C1 segment of cervical spinal cord (tissue), 14 donors: ENCODE data around the gene SOX11.

Experiments
- DNase-seq, 14 donors: peaks; one replicate each; lab custom pipeline; 2025; lab: John Stamatoyannopoulos, UW

SOX11 gene

GRCh38 chr2:5722236-5722635 lies 30.1 kb downstream of the SOX11 start:
- DNase-seq: no peak

GRCh38 chr2:5723791-5724735 lies 31.9 kb downstream of the SOX11 start:
- no peak for DNase-seq

GRCh38 chr2:5725072-5725471 lies 32.9 kb downstream of the SOX11 start:
- DNase-seq: no peak

- DNase-seq: peak in 7 of 14 donors; percentile 4 to 59 (median 39)
These were observed 33.7 kb downstream of the SOX11 start for GRCh38 chr2:5725794-5726463.

GRCh38 chr2:5727235-5727634 lies 35.1 kb downstream of the SOX11 start:
- no peak for DNase-seq

DNA sequence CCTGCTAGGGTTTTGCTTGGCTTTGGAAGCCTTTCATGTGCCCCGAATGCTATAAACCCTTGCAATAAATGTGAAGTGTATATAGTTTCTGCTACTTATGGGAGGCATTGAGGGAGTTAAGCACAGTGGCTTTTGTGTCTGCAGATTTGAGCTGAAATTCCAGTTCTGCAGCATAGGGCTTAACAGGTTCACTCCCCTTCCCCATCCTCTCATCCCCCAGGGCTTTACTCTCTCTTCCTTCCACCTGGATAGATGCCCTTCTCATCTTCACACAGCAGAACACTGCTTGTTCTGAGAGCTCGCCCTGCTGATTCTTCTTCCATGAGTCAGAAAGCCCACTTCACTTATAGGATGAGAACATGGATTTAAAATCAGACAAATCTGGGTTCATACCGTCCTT lies 37.2 kb downstream of the SOX11 start:
- DNase-seq: no peak

GRCh38 chr2:5730386-5730785 lies 38.2 kb downstream of the SOX11 start:
- no peak for DNase-seq

DNA sequence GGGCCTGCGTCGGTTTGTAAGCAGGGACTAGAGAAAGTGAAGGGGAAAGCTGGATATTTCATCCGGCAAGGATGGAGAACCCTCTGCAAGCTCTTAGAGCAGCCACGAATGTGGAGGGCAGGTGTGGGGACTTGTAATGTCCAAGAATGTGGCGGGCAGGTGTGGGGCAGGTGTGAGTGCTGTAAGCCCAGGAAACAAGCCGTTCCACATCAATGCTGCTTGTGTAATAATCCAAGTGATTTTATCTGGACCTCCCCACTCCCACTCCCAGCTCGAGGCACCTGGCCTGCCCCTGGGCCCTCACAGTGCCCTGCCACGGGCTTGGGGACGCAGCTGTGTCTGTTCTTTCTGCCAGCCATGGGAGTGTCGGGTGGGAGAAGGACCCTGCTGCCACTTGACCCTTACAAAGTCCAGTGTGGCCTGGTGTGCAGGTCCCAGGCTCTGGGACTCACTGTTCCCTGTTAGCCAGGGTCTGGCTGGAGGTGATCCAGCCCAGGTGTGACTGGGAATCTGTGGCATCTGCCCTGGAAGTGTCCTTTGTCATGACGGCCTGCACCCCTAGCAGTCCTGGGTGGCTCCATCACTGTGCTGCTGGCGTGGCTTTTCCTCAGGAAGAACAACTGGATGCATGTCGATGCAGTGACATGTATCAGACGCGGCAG lies 42.8 kb downstream of the SOX11 start:
- DNase-seq: no peak

DNA sequence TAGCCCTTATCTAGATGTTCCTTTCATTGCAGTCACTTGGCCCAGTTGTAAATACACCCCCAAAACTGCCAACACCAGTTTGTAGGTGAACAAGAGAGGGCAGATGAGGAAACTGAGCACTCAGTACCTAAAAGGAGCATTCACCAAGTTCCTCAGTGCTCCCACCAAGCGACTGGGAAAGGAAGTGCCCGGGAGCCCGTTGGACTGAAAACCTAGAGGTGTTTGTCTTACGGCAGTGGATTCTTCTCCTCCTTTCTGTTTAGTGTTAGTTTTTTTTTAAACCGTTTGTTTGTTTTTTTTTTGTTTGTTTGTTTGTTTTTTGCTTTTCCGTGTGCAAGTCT lies 43.3 kb downstream of the SOX11 start:
- no peak for DNase-seq

DNA sequence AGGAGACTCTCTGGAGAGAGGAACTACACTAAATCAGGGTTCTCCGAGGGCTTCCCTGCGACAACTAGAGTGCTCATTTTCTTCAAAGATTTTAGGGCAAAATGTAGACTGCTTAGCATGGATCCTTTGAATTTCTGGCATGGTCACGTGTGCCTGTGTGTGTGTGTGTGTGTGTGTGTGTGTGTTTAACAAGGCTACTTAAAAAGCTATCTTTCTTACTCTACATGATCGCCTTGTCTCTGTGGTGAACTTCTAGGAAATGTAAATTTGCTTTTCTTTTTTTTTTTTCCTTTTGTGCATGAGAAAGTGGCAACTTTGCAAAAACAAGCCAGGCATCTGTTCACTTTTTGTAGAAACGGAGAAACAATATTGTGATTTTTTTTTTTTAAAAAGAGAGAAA lies 43.9 kb downstream of the SOX11 start:
- DNase-seq: no peak

DNA sequence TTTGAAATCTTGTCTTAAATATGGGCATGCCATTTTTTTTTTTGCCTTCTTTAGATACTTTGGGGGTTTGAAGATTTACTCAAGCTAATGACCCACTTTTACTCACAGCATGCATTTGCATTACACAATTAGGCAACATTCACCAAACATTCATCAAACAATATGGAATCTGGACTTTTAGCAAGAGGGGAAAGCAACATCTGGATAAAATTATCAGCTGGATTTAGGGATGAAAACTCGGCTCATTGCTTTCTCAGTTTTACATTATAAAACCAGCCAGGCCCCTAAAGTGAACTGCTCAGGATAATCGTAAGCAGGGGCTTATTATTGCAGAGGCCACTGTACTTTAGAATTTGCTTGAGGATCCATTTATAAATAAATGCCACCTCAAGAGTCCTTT lies 44.7 kb downstream of the SOX11 start:
- no peak for DNase-seq

GRCh38 chr2:5740053-5740452 lies 47.9 kb downstream of the SOX11 start:
- DNase-seq: no peak

GRCh38 chr2:5740817-5741216 lies 48.6 kb downstream of the SOX11 start:
- DNase-seq: peak in 7 of 14 donors; percentile 17 to 57 (median 51)

DNA sequence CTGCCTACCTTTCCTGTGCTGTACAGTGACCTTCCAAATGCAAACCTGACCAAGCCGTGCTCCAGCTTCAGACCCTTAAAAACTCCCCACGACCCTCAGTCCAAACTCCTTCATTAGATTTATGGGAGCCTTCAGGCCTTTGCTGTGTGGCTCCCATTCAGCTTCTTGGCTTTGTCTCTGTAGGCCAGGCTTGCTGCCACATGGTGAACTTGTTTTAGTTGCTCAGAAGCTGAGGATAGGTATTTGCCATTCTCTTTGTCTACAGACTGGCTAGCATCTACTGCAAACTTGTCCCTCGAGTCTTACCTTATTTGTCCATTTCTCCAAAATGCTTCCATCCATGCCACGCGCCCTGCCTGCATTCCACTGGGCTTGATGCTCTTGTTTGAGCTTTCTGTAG lies 49.1 kb downstream of the SOX11 start:
- peak in 2 of 14 donors; percentile 37 to 51 for DNase-seq

DNA sequence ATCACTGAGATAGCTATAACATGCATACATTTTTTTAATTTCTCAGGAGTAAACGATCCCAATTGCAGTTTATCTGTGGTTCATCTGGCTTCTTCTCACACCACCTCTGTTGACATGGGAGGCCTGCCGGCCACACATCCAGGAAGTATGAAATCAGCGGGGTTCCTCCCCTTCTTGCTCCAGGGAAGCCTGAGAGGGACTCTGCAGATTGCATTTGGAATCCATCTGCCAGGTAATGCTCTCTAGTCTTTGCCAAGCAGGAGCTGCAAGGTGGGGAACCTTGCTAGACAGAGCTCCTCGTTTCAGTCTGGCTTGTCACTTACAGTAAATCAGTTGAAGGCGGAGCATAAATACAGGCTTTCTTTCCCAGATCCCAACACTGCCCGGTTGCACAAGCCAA lies 49.9 kb downstream of the SOX11 start:
- DNase-seq: no peak

DNA sequence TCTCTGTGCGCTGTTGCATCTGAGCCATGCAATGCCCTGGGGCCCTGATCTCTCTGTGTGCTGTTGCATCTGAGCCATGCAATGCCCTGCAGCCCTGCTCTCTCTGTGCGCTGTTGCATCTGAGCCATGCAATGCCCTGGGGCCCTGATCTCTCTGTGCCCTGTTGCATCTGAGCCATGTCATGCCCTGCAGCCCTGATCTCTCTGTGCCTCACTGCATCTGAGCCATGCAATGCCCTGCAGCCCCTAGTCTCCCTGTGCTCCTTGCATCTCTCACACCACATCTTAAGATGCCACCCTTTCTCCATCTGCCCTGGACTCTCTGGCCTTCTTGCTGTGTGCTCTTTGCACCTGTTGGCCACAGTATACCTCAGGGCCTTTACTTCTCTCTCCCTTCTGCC lies 56.2 kb downstream of the SOX11 start:
- no peak for DNase-seq

DNA sequence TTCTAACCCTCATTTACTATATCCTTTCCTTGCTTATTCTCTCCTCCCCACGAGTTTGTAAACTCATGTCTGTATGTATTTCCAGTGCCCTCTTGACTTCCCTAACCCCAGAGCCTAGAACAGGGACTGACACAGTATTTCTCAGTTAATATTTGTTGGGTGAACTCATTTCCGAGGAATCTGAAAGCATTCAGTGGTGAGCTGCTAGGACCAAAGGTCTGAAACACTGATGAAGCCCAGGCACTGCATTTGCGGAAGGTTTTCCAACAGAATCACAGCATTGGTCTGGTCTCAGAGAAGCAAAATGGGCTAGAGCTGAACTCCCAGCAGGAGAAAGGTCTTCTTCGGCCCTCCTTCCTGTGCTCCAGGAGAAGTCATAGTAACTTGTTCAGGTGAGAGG lies 56.8 kb downstream of the SOX11 start:
- no peak for DNase-seq

DNA sequence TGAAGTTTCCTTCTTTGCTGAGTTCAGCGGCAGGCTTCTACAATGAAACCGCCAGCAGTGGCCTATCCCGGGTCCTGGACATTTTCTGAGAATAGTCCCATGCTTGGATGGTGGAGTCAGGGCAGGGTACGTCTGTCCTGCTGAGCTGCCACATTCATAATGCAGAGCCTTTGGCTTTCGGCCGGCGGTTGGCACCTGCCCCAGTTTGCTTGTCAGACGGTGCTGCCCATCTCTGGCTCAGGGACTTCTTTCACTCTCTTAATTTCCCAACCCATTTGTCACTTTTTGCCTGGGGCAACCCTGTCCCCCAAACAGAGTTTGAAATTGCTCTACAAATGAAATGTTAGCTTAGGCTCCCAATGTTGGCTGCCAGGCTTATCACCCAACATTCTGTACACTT lies 57.2 kb downstream of the SOX11 start:
- DNase-seq: peak in 9 of 14 donors; percentile 7 to 61 (median 31)
